ENCODE data around the gene CASP8. TPM values are rescaled to one million over a fixed set of nuclear protein-coding genes. Genes with fewer than 3 reads are reported as not detected.

The CASP8 gene
- total and polyA plus RNA-seq, 2 of the 8 experiments (the other 6 are each of a cell fraction or from before 2014, with no cell fraction given) = 2.3 to 3.6 TPM

DNA sequence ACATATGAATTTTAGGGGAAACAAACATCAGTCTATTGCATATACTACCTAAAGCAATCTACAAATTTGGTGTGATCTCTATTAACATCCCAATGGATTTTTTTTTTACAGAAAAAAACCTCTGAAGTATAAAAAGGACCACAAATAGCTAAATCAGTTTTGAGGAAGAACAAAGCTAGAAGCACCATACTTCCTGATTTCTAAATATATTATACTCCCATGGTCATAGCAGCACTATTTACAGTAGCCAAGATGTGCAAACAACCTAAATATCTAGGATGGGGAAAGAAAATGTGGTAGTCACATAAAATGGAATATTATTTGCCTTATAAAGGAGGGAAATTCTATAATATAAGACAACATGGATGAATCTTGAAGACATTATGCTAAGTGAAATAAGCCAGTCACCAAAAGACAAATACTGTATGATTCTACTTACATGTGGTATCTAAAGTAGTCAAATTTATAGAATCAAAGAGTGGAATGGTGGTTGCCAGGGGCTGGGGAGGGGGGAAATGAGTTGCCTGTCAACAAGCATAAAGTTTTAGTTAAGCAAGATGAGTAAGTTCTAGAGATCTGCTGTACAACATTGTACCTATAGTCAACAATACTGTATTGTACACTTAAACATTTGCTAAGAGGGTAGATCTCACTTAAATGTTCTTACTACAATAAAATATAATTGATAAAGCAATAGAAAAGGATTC, 17.6 kb upstream of the CASP8 start:
- H2BK5ac ChIP-seq (ENCODE audit: low read depth, low read length) = no peak overlapping the region
- H3K18ac ChIP-seq (ENCODE audit: extremely low read depth, low read length) = no peak overlapping the region
- 0 out of 4 replicates have a peak, but pooled peaks cover 0 to 2% of the 10 kb centered on the region in 2 experiments for H3K9me3 ChIP-seq (ENCODE audit: insufficient read depth in 2 of 2, low read depth in 1 of 2, low read length in 1 of 2)
- no peaks in the 10 kb centered on the region for H3K4me1 ChIP-seq (replicated peaks in 1 of 4; ENCODE audit: control insufficient read depth in 3 of 4, insufficient read depth in 4 of 4, low read length in 3 of 4)
- peaks cover 0 to 3% of the 10 kb centered on the region in 2 experiments for H4K20me1 ChIP-seq (replicated peaks in 1 of 2; ENCODE audit: control insufficient read depth in 1 of 2, insufficient read depth in 2 of 2, low read length in 2 of 2)
- H3K23me2 ChIP-seq (ENCODE audit: low read depth, low read length) = no peaks in the 10 kb centered on the region
- no peaks in the 10 kb centered on the region for H3K79me1 ChIP-seq (ENCODE audit: low read depth, low read length)
- H2AK5ac ChIP-seq (ENCODE audit: low read depth, low read length) = no peak overlapping the region
- H4K91ac ChIP-seq (replicated peaks; ENCODE audit: insufficient read length, low read length) = no peak overlapping the region
- H3K79me2 ChIP-seq (ENCODE audit: control insufficient read depth in 1 of 2, insufficient read depth in 2 of 2, low read length in 2 of 2) = no peaks in the 10 kb centered on the region
- no peak overlapping the region for H3K14ac ChIP-seq (ENCODE audit: insufficient read length)
- no peak overlapping the region for H3K27ac ChIP-seq (ENCODE audit: low read depth, low read length)
- H2AFZ ChIP-seq (ENCODE audit: low read length) = no peak overlapping the region
- H2BK120ac ChIP-seq (replicated peaks; ENCODE audit: low read depth, low read length) = no peak overlapping the region
- H3K36me3 ChIP-seq (ENCODE audit: control insufficient read depth in 2 of 4, insufficient read depth in 4 of 4, low read length in 3 of 4) = no peaks in the 10 kb centered on the region; a peak in 1 of 8 replicates
- no peak overlapping the region for H3K56ac ChIP-seq (replicated peaks; ENCODE audit: insufficient read length, low read depth, low read length)
- no peak overlapping the region for H2BK15ac ChIP-seq (ENCODE audit: low read length)
- H4K5ac ChIP-seq (ENCODE audit: insufficient read length, low read depth, low read length) = no peak overlapping the region
- no peak overlapping the region for H3K9ac ChIP-seq (replicated peaks in 1 of 4; ENCODE audit: extremely low read depth in 1 of 4, low read depth in 3 of 4, low read length in 3 of 4)
- ChIA-PET CTCF (ENCODE audit: partially characterized antibody) (interaction anchor here (0.8 to 1.7 kb wide), 6 partner anchors 10 to 297 kb away, joined by 3 to 5 read pairs (median 4); no protein-coding TSS in a partner anchor), POLR2A (ENCODE audit: partially characterized antibody) (no interaction called here)
- no peak overlapping the region for H3K4me2 ChIP-seq (ENCODE audit: insufficient read depth in 1 of 2, low read depth in 2 of 2, low read length in 2 of 2)
- no peak overlapping the region for H2BK12ac ChIP-seq (ENCODE audit: low read depth, low read length)
- no peak overlapping the region for H3K23ac ChIP-seq (ENCODE audit: insufficient read length)
- H3K4ac ChIP-seq (replicated peaks; ENCODE audit: insufficient read length, low read depth, low read length) = no peak overlapping the region
- no peaks in the 10 kb centered on the region for H3K27me3 ChIP-seq (replicated peaks in 1 of 4; ENCODE audit: control insufficient read depth in 3 of 4, extremely low read depth in 1 of 4, insufficient read depth in 3 of 4, low read length in 3 of 4)
- TF ChIP-seq, protein P1, sequence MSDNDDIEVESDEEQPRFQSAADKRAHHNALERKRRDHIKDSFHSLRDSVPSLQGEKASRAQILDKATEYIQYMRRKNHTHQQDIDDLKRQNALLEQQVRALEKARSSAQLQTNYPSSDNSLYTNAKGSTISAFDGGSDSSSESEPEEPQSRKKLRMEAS (IDR thresholded peaks at IDR 0.05) = no peak
- no peak for TF ChIP-seq RBBP5 (IDR thresholded peaks at IDR 0.05; ENCODE audit: borderline replicate concordance, low read depth, low read length)
- no peak for TF ChIP-seq SP2 (IDR thresholded peaks at IDR 0.05; ENCODE audit: low read length)
- TF ChIP-seq YY1 (IDR thresholded peaks at IDR 0.05; ENCODE audit: low read depth, low read length) = no peak
- H2BK20ac ChIP-seq (ENCODE audit: low read length) = no peak overlapping the region
- FAIRE-seq (no peak), DNase-seq (ENCODE audit: low read depth in 1 of 2, low spot score in 2 of 2) (no peak)
- H3K4me3 ChIP-seq (ENCODE audit: extremely low read depth in 1 of 4, insufficient read depth in 2 of 4, low read depth in 3 of 4, low read length in 4 of 4) = no peak overlapping the region
- no peak overlapping the region for H4K8ac ChIP-seq (ENCODE audit: extremely low read depth, insufficient read depth, low read length)
